DMS114 treated with DMSO at 0.1 percent for 48 hours (cell line): Measurements from ENCODE around the gene SYT8.

Experiments
- DNase-seq: peaks from one replicate; lab custom pipeline; 2025; ENCODE audit not compliant: unreplicated experiment; lab: John Stamatoyannopoulos, UW

Gene SYT8

GRCh38 chr11:1817000-1817399 is 17.8 kb upstream of the SYT8 start:
- no peak for DNase-seq

DNA sequence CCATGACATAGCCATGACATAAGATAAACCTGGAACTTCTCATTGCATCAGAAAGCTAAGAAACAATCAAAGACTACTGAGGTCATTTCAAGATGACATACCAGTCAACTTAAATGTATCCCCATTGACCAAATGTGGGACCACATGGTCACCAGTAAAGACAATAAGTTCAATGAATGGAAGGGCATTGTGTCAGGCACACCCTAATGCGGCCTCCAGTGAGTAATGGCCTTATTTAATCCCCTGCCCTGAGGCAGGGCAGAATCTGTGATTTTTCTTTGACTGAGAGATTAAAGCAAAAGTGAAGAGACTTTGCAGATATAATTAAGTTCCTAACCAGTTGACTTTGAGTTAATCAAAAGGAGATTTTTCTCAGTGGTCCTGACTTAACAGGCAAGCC is 17.3 kb upstream of the SYT8 start:
- no peak for DNase-seq

GRCh38 chr11:1819074-1819473 is 15.7 kb upstream of the SYT8 start:
- no peak for DNase-seq

GRCh38 chr11:1820463-1821325 is 14.1 kb upstream of the SYT8 start:
- DNase-seq = no peak

DNA sequence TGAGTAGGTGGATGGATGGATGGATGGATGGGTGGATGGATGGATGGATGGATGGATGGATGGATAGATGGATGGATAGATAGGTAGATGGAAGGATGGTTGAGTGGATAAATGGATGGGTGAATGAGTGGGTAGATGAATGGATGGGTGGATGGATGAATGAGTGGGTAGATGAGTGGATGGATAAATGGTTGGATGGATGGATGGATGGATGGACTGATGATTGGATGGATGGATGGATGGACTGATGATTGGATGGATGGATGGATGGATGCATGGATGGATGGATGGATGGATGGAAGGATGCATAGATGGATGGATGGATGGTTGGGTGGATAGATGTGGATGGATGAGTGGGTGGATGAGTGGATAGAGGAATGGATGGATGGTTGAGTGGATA is 13.2 kb upstream of the SYT8 start:
- no peak for DNase-seq

GRCh38 chr11:1822648-1823375 is 12.0 kb upstream of the SYT8 start:
- no peak for DNase-seq

DNA sequence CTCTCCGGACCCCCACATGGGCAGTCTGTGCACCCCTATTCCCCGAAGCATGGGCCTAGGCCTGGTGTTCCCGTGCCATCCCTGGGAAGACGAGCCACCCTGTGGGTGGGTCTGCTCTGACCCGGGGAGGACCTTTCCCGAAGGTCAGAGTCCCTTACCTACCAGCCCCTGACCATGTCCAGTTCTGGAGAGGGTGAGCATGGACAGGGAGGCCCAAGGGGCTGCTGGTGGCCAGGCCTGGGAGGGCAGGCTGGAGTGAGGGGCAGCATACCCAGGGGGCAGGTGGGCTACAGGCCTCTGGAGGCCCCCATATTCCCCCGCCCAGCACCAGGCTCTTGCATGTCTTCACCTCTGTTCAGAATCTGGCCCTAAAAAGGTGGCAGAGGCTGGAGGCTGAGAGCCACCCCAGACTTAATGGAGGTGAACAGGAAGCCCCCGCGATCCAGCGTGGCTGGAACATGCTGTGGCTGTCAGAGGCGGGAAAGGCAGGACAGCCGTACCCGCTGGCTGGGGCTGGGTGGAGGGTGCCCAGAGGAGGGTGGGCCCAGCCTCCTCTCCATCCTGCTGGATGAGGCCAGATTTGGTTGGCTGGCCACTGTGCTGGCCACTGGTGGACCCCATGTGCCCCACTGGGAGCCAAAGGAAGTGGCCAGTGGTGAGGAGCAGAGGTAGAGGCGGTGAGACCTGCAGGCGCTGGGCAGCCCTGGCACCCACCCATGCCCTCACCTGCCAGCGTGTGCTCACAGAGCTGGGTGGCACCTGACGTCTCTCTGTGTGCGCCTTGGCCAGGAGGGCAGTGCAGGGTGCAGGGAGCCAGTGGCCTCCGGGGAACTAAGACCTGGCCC is 11.2 kb upstream of the SYT8 start:
- DNase-seq = no peak

DNA sequence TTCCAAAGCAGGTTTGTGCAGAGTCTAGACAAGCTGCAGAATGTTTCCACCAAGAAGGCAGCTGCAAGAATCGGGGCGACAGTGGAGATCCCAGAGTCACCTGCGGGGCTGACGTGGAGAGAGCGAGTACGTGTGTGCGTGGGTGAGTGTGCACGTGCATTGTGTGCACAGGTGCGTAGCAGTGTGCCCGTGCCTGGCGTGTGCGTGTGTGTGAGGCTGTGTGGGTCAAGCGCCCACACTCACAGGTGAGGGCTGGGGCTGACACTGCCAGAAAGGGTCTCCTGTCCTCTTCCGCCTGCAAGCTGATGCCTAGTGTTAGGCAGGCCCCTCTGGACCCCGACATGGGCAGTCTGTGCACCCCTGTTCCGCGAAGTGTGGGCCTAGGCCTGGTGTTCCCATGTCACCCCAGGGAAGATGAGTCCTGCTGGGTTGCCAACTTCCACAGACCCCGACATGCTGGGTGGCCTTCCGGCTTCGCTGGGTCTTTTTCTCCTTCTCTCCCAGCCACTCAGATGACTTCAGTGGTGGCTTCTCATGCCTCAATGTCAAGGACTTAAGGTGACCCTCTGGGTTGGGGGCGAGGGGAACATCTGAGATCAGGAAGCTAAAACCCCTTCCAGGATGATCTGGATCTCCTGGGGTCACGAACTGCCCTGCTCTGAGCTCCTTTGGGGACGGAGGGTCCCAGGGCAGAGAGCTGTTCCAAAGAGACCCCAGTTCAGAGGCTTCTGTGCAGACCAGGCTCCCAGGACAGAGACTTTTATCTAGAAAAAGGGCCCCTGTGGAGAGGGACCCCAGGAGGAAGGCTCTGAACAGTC is 10.4 kb upstream of the SYT8 start:
- no peak for DNase-seq

DNA sequence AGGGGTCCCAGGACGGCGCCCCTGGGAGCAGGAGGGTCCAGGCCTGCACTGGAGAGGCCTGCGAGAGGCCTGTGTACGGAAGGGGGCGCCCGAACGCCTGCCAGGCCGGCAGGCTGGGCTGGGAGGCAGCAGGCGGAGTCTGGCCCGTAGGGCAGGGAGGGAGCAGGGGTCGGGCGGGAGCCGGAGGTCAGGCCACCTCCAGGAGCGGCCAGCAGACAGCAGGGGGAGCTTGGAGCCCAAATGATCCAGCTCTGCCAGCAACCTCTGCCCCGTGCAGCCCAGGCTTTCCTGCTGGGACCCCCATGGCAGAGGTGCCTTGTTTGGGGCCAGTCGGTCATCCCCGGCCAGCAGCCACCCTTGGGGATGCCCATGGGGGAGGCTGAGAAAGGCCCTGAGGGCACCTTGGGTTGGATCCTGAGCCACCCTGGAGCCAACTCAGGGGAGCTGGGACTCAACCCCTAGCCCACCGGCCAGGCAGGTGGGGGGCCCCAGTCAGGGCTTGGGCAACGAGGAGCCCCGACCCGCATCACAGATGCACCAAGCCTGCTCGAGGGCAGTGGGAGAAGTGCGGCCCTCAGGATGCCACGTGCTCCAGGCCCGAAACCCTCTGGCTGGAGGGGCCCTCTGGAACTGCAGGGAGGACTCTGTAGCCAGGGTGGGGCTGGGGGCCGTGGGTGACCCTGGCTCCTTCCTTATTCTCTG is 9.6 kb upstream of the SYT8 start:
- DNase-seq = no peak

DNA sequence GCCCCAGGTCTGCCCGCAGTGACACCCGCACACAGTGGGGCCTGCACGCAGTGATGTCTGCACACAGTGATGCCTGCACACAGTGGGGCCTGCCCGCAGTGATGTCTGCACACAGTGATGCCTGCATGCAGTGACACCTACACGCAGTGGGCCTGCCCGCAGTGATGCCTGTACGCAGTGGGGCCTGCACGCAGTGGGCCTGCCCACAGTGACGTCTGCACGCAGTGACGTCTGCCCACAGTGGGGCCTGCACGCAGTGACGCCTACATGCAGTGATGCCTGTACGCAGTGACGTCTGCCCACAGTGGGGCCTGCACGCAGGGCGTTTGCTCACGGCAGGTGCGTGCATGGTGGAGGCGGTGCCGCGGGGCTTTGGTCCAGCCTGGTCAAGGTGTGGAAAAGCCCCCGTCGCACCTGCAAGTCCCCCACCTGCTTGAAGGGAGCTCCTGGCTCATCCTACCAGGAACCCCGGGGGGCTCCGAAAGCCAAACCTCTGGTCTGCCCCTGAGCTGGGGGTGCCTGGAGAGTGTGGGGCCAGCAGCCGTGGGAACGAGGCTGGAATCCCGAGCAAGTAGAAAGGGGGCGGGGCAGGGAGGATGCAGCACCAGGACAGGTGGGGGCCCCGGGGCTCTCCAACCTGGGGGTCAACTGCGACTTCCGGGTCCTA is 8.9 kb upstream of the SYT8 start:
- no peak for DNase-seq

GRCh38 chr11:1826552-1827094 is 8.2 kb upstream of the SYT8 start:
- DNase-seq = no peak

GRCh38 chr11:1827095-1827813 is 7.5 kb upstream of the SYT8 start:
- no peak for DNase-seq

DNA sequence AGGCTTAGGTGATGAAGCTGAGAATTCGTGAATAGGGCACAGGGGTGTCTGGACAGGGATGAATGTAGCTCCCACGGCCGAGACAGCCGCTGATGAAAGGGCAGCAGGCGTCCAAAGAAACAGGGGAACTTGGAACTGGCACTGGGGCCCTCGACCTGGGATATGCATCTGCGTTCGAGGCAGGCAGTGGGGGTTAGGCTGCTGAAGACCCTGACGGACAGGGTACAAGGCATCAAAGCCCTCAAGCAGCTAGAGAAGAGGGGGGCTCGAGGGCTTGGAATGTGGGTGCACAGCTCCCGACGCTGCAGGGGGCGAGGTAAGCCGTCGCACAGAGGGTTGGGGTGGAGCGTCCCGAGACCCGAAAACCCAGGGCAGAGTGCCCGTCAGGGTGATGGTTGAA is 6.9 kb upstream of the SYT8 start:
- no peak for DNase-seq

- no peak for DNase-seq
These were observed 6.2 kb upstream of the SYT8 start for GRCh38 chr11:1828542-1828941.

DNA sequence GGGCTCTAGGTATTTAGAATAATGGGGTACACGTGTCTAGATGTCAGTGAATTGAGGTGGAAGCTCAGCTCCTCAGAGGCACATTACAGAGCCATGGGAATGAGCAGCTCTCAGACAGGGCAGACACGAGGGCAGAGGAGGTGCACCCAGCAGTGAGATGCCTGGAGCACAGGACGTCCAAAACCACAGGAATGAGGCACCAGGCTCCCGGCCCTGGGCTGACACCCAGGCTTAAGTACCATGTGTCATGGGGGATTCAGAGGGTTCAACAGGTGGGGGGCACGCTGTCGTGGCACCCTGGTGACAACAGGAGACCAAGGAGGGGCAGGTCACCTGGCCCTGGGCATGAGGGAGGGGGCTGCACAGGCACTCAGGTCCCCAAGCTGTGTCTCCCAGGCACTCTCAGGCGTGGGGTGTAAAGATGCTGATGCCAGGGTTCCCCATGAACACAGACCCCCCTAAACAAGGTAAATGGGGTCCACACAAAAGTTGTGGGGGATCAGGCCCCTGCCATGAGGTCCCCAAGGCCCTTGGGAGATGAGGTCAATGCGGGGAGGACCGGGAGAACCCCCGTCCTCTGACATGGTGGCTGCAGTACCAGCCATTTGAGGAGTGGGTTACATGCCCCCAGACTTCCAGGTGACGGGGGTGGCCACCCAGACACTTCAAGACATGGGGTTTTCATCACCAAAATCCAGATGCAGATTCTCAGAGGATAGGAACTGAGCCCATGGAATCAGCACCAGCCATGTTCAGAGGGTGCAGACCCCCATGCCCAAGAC is 5.6 kb upstream of the SYT8 start:
- DNase-seq = no peak

- no peak for DNase-seq
These were observed 4.8 kb upstream of the SYT8 start for GRCh38 chr11:1830004-1830321.

GRCh38 chr11:1830322-1831223 is 4.2 kb upstream of the SYT8 start:
- no peak for DNase-seq
